Uterus (tissue), 2 donors: ENCODE data around the gene RASSF1.

Experiments used
- POLR2A ChIP-seq, 2 donors: fragments of 450-650 bp; IDR thresholded peaks; one replicate each; pipeline ENCODE4 v1.6.1; 2016; ENCODE audit warnings: antibody characterized with exemption in 2 of 2, mild to moderate bottlenecking in 1 of 2, moderate library complexity in 1 of 2
- TF ChIP-seq, protein P1 (sequence below), 4 experiments: fragments of 200-600 bp in 2 of 4; fragments of 450-650 bp in 2 of 4; sonication (generic) in 2 of 4; IDR thresholded peaks; one replicate each; pipeline ENCODE4 v1.5.1; 2016 to 2019; ENCODE audit warnings: antibody characterized with exemption in 4 of 4, mild to moderate bottlenecking in 2 of 4, moderate library complexity in 1 of 4

DNA sequence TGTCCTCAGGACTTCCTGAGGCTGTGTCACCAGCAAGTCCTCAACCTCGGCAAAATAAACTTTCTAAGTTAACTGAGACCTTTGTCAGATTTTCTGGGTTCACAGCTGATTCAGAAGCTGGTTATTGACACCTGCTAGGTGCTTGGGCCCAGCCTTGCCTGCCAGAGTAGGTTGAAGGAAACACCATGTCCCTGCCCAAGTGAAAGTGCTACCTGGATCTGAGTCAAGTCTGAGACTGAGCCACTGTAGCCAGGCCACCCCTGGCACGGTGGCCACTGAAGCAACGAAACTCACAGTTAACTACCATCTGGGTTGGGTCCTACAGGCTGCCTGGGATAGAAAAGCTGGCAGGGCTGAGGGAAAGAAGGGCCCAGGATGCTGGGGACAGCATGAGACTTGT lies 26.3 kb downstream of the RASSF1 start:
- TF ChIP-seq, protein P1, sequence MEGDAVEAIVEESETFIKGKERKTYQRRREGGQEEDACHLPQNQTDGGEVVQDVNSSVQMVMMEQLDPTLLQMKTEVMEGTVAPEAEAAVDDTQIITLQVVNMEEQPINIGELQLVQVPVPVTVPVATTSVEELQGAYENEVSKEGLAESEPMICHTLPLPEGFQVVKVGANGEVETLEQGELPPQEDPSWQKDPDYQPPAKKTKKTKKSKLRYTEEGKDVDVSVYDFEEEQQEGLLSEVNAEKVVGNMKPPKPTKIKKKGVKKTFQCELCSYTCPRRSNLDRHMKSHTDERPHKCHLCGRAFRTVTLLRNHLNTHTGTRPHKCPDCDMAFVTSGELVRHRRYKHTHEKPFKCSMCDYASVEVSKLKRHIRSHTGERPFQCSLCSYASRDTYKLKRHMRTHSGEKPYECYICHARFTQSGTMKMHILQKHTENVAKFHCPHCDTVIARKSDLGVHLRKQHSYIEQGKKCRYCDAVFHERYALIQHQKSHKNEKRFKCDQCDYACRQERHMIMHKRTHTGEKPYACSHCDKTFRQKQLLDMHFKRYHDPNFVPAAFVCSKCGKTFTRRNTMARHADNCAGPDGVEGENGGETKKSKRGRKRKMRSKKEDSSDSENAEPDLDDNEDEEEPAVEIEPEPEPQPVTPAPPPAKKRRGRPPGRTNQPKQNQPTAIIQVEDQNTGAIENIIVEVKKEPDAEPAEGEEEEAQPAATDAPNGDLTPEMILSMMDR (IDR thresholded peaks at IDR 0.05) = no peak
- no peak for TF ChIP-seq POLR2A (IDR thresholded peaks at IDR 0.05)
